Measurements from ENCODE around the gene SERPINB13. TPM values are rescaled to one million over a fixed set of nuclear protein-coding genes. Genes with fewer than 3 reads are reported as not detected.
"Not testable (repeated sequence)": the region's sequence is repeated elsewhere in the genome, so short reads cannot be mapped to it uniquely, and the experiment has no call there.

The SERPINB13 gene
- total RNA-seq, 1 donor from 2014 or later = not detected

- no peak for DNase-seq (ENCODE audit: low read depth, low spot score)
Measured at GRCh38 chr18:63590373-63590772, 3.2 kb downstream of the SERPINB13 start.

- no peak for DNase-seq (ENCODE audit: low read depth, low spot score)
Measured at GRCh38 chr18:63590966-63591695, 4.0 kb downstream of the SERPINB13 start.

DNA sequence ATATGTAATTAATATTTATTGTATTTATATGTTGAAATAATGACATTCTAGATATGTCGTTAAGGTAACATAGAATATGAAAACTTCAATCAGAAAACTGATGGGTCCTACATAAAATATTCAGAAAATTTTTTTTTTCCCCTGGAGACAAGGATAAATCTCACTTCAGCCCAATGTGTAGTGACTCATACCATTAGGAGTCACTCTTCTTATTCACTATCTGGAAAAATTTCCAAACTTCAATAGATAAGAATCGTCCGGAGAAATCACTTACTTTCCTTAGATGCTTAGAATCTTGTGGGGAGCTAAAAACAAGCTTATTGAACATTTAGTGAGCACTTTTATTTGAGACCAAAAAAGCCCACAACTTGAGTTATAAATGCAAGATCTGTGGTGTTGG, 4.6 kb downstream of the SERPINB13 start:
- no peak for DNase-seq (ENCODE audit: low read depth, low spot score)

DNA sequence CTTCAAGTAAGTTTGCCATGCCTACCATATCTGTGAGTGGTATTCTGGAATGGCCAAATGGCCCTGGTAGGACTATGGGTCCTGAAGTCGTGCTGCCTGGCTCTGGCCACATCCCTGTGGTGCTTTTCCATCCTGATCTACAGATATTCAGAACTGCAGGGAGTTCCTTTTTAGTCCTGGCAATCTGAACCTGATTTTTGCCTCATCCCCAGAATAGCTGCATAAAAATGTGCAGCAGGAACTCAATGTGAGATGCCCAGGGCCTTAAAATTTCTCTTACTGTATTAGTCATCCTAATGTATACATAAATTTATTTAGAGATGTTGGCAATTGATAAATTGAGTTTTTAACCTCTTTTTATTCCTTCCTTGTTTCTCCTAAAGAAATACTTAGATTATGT, 5.3 kb downstream of the SERPINB13 start:
- no peak for DNase-seq (ENCODE audit: low read depth, low spot score)

DNA sequence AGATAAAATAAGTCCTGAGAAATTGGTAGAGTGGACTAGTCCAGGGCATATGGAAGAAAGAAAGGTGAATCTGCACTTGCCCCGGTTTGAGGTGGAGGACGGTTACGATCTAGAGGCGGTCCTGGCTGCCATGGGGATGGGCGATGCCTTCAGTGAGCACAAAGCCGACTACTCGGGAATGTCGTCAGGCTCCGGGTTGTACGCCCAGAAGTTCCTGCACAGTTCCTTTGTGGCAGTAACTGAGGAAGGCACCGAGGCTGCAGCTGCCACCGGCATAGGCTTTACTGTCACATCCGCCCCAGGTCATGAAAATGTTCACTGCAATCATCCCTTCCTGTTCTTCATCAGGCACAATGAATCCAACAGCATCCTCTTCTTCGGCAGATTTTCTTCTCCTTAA, 9.8 kb downstream of the SERPINB13 start:
- no peak for DNase-seq (ENCODE audit: low read depth, low spot score)

- no peak for DNase-seq (ENCODE audit: low read depth, low spot score)
Measured at GRCh38 chr18:63603355-63603754, 16.2 kb downstream of the SERPINB13 start.

DNA sequence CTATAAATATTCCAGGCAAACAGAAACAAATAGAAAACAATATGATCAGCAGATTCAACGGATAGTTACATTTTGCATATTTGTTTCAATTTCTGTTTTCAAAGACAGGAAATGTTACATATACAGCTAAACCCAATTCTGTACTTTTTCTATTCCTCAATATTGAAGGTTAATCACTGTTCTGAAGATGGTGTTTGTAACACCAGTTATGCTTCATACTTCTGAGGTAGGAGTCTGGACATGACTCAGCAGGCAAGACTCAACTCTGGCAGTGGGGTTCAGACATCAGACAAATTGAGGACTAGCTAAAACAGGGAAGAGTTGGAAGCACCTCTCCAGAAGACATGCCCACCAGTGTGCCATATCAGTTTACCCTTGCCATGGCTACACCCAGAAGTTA, 16.6 kb downstream of the SERPINB13 start:
- no peak for DNase-seq (ENCODE audit: low read depth, low spot score)

DNA sequence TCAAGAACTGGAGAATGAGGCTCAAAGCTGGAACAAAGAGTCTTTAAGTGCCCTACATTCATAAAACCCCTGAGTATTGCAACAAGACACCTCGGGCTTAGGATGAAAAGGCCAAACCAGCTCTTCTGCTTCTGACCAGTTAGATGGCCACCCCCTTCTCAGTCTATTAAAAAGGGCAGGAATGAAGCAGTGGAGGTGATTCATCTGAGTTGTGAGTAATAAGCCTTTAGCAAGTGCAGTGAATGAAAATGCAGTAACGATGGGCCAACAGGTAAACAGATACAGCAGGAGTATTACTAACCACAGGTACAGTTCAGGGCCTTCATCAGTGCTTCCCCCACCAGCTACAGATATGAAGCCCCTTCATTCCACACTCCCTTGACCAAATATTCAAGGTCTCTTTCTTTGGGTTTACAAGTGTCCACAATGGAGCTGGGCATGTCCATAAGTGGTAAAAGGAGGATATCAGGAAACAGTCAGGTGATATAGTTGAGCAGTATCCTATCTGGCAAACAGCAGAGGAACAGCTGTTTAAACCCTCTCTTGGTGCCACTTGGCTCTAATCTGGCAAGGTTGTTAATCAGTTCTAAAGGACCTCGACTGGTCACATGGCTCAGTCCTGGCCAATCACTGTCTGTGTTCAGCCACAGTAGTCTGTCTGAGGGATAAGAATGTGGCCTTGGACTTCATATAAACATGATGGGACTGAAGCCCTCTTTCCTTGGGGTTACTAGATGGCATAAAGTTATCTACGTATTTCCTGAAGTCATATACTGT, 17.8 kb downstream of the SERPINB13 start:
- DNase-seq (ENCODE audit: low read depth, low spot score) = no peak

GRCh38 chr18:63606526-63606925, 19.4 kb downstream of the SERPINB13 start:
- no peak for DNase-seq (ENCODE audit: low read depth, low spot score)

GRCh38 chr18:63613420-63613819, 26.3 kb downstream of the SERPINB13 start:
- DNase-seq (ENCODE audit: low read depth, low spot score) = no peak

GRCh38 chr18:63617049-63617914, 30.1 kb downstream of the SERPINB13 start:
- DNase-seq (ENCODE audit: low read depth, low spot score) = no peak

- no peak for DNase-seq (ENCODE audit: low read depth, low spot score)
Measured at GRCh38 chr18:63617915-63618234, 30.7 kb downstream of the SERPINB13 start.

GRCh38 chr18:63619661-63620060, 32.5 kb downstream of the SERPINB13 start:
- no peak for DNase-seq (ENCODE audit: low read depth, low spot score)

DNA sequence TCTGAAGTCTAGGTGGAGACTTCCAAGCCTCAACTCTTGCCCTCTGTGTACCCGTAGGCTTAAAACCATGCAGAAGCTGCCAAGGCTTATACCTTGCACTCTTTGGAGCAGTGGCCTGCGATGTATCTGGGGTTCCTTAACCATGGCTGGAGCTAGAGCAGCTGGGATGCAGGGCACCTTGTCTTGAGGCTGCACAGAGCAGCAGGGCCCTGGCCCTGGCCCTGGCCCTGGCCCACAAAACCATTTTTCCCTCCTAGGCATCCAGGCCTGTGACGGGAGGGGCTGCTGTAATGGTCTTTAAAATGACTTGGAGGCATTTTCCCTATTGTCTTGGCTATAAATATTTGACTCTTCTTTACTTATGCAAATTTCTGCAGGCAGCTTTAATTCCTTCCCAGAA, 37.7 kb downstream of the SERPINB13 start:
- DNase-seq (ENCODE audit: low read depth, low spot score) = no peak

DNA sequence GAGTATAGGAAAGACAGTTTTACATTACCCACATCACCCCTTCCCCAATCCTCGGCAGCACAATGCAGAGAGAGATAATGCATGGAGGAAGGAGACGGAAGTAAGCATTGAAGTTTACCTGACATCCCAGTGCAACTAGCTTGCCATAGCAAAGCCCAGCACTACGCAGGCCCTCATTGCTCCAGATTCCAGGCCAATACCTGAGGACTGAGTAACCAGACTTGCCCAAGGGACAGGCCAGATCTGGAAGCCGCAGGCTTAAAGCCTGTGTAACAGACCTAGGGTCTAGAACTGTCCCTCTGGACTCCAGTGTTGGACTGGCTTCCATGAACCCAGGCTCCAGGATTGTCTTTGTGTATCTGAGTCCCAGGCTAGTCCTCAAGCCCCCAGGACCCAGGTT, 39.3 kb downstream of the SERPINB13 start:
- no peak for DNase-seq (ENCODE audit: low read depth, low spot score)

DNA sequence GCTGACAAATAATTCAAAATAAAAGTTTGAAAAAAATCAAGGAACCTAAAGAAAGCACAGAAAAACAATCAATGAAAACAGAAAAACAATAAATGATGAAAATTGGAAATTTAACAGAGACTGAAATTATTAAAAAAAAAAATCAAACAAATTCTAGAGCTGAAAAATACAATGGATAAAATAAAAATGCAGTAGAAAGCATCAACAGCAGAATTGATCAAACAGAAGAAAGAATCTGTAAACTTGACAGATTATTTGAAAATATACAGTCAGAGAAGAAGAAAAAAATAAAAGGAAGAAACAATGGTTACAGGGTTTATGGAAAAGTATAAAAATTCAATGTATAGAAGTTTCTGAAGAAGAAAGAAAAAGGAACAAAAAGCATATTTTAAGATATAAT, 40.7 kb downstream of the SERPINB13 start:
- DNase-seq (ENCODE audit: low read depth, low spot score) = no peak

DNA sequence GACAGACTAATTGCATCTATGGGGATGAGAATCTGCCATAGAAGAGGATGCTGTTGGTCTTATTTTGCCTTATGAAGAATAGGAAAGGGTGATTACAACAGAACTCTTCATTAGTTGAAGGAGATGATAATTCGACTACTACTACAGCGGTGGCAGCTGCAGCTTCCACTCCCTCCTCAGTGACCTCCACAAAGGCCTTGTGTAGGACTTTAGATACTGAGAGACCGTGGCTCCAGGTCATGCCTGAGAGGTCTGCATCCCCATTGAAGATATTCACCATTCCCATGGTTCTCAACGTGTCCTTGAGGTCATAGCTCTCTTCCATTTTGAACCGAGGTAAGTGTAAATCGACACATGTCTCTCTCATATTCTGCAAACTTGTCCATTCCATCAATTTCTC, 50.6 kb downstream of the SERPINB13 start:
- DNase-seq (ENCODE audit: low read depth, low spot score) = no peak

GRCh38 chr18:63641157-63641680, 54.1 kb downstream of the SERPINB13 start:
- not testable (repeated sequence) for DNase-seq (ENCODE audit: low read depth, low spot score)

DNA sequence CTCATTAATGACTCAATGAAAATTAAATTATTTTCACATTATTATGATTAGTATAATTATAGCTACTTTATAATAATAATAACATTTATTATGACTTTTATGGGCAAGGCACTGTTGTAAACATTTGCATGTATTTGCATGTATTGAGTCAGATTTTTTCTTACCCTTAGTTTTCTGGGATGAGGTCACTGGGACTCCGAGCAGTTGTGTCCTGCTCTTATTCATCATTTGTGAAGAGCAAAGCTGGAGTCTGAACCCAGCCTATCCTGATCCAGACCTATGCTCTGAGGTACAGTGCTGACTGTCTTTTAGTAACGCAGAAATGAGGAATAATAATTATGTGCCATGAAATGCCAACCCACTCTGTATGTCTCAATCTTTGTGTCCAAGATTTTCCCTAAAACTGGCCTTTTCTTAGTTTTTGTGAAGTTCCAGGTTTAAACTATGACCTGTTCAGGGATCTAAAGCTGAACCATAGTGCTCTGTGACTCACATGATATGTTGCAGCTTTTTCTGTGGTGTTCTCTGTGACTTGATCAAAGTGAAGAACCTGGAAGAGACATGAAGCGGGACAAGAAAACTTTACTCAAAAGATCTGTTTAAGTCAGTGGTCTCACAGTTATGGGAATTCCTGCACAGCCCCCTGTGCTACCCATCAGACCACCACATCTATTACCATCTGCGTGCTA, 55.7 kb downstream of the SERPINB13 start:
- not testable (repeated sequence) for DNase-seq (ENCODE audit: low read depth, low spot score)

GRCh38 chr18:63644142-63644541, 57.0 kb downstream of the SERPINB13 start, which contains the start of gene SERPINB4:
Gene SERPINB4 (minus strand): TSS chr18:63644256. CDS start chr18:63643577, 679 bp downstream.
- DNase-seq (ENCODE audit: low read depth, low spot score) = not testable (repeated sequence)

- DNase-seq (ENCODE audit: low read depth, low spot score) = not testable (repeated sequence)
Measured at GRCh38 chr18:63644694-63645093, 57.6 kb downstream of the SERPINB13 start.

Data from pulmonary artery endothelial cell (primary cell).